Gastrocnemius medialis (tissue), 4 donors: ENCODE measurements around the gene MAPK8. TPM values are rescaled to one million over a fixed set of nuclear protein-coding genes. Genes with fewer than 3 reads are reported as not detected.

ENCODE experiments used
- ATAC-seq, 2 donors: fragments of 150-250 bp; one replicate each; pipeline ENCODE4 v1.9.1; 2016
- DNase-seq, 2 donors: peaks; one replicate each; pipeline ENCODE4 v3.0.0-alpha.2; 2019
- H3K27ac ChIP-seq, 4 donors: fragments of 200-600 bp; sonication (generic); 1 replicate in 1 of 4; 2 replicates in 3 of 4; pipeline ENCODE4 v1.5.1; 2016 to 2018; ENCODE audit warnings: mild to moderate bottlenecking in 2 of 4, moderate library complexity in 1 of 4
- H3K27me3 ChIP-seq, 3 donors: fragments of 200-600 bp; sonication (generic) in 2 of 3; 1 replicate in 1 of 3; 2 replicates in 2 of 3; pipeline versions ENCODE4 v1.5.1 to v1.6.0; 2016 to 2019; ENCODE audit warnings: mild to moderate bottlenecking in 1 of 3, moderate library complexity in 1 of 3
- H3K36me3 ChIP-seq, 2 donors: fragments of 200-600 bp; sonication (generic) in 1 of 2; one replicate each; pipeline ENCODE4 v1.5.1; 2017 to 2018
- H3K4me1 ChIP-seq, 2 donors: fragments of 200-600 bp; sonication (generic) in 1 of 2; one replicate each; pipeline ENCODE4 v1.5.1; 2016 to 2017; ENCODE audit warnings: mild to moderate bottlenecking in 2 of 2
- H3K4me3 ChIP-seq, 4 donors: fragments of 200-600 bp; sonication (generic) in 3 of 4; 1 replicate in 1 of 4; 2 replicates in 3 of 4; pipeline ENCODE4 v1.5.1; 2016 to 2019; ENCODE audit warnings: mild to moderate bottlenecking in 2 of 4
- H3K9me3 ChIP-seq, 3 donors: fragments of 200-600 bp; sonication (generic) in 2 of 3; 1 replicate in 1 of 3; 2 replicates in 2 of 3; pipeline ENCODE4 v1.5.1; 2016 to 2019
- POLR2A ChIP-seq, 2 donors: fragments of 450-650 bp; IDR thresholded peaks; one replicate each; pipeline ENCODE4 v1.6.1; 2017; ENCODE audit warnings: antibody characterized with exemption in 2 of 2, mild to moderate bottlenecking in 2 of 2, moderate library complexity in 2 of 2
- in situ Hi-C, 4 donors: fragments of 200-750 bp; cut with MboI; loops; one replicate each; pipeline versions ENCODE4 v1.15.0 to v1.8.0; 2017; ENCODE audit warnings: low sequenced_read_pairs in 4 of 4
- intact Hi-C: fragments of 100-400 bp; cut with DNase I; formaldehyde crosslinking; loops from one replicate; pipeline ENCODE4 v1.15.1; 2023; ENCODE audit warnings: low total_unique reads
- total RNA-seq, 4 donors: library from RNA; depleted of rRNA; stranded (reverse); fragments of >200 nt; gene quantifications; one replicate each; pipeline versions ENCODE4 v1.1.0 to v1.2.3, GENCODE V29; 2016
- TF ChIP-seq, protein P1 (sequence below), 5 experiments: fragments of 450-650 bp in 3 of 5; fragments of 200-600 bp in 2 of 5; sonication (generic) in 2 of 5; IDR thresholded peaks in 4 of 5; conservative IDR thresholded peaks in 1 of 5; 1 replicate in 4 of 5; 2 replicates in 1 of 5; pipeline ENCODE4 v1.5.1; 2016 to 2019; ENCODE audit warnings: antibody characterized with exemption in 5 of 5, mild to moderate bottlenecking in 3 of 5, moderate library complexity in 3 of 5

Gene MAPK8
- total RNA-seq, 4 donors from 2014 or later: 25.6 to 52.1 (median 35.4) TPM

DNA sequence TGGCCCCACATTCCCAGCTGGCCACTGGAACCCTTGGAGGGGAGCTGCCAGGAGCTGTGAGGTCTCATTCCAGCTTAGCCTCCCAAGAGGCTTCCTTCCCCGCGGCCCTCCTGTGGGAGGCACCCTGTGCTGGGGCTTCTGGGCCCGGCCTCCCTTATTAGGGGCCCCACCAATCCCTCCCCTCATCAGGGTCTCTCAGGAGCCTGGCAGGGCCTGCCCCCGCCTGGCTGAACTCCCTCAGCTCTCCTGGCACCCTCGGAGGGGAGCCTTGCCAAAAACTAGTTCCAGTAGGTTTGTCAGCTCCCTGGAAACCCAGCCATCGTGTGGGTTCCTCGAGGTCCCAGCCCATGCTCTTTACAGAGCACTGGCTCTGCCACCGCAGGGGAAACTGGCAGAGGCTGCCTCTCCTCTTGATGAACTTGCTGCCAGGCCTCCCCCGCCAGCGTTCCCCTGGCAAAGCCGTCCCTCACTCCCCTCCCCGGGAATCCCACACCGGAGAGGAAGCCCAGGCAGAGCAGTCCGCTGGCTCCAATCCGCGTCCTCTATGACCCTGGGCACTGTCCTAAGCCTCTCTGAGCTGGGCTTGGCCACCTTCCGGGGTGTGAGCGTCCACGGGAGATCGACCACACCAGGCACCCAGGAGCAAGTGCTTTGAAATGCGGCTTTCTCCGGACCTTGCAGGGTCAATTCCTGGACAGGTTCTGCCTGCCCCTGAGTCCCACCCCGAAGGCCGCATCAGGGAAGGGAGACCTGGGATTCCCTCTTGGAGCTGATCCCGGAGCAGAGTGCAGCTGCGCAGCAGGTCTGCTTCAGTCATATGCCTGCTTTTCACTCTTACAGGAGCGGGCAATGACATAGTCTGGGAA lies 158.6 kb downstream of the MAPK8 start:
- Histone ChIP-seq H3K9me3 (no peaks in the 10 kb centered on the region), H3K27me3 (no peaks in the 10 kb centered on the region), H3K36me3 (no peaks in the 10 kb centered on the region), H3K4me1 (peaks cover 13% of the 10 kb centered on the region in 2 donors), H3K4me3 (peak overlapping the region; percentile 8 to 37 (median 29)), H3K27ac (no peak overlapping the region)
- in situ Hi-C loops: no loop called here
- ATAC-seq (peak; percentile 44 to 71), DNase-seq (no peak)
- intact Hi-C loops: no loop called here
- TF ChIP-seq POLR2A (IDR thresholded peaks at IDR 0.05): no peak
- TF ChIP-seq, protein P1, sequence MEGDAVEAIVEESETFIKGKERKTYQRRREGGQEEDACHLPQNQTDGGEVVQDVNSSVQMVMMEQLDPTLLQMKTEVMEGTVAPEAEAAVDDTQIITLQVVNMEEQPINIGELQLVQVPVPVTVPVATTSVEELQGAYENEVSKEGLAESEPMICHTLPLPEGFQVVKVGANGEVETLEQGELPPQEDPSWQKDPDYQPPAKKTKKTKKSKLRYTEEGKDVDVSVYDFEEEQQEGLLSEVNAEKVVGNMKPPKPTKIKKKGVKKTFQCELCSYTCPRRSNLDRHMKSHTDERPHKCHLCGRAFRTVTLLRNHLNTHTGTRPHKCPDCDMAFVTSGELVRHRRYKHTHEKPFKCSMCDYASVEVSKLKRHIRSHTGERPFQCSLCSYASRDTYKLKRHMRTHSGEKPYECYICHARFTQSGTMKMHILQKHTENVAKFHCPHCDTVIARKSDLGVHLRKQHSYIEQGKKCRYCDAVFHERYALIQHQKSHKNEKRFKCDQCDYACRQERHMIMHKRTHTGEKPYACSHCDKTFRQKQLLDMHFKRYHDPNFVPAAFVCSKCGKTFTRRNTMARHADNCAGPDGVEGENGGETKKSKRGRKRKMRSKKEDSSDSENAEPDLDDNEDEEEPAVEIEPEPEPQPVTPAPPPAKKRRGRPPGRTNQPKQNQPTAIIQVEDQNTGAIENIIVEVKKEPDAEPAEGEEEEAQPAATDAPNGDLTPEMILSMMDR (IDR thresholded peaks at IDR 0.05 in 4 of 5, conservative IDR thresholded peaks at IDR 0.05 in 1 of 5): no peak

DNA sequence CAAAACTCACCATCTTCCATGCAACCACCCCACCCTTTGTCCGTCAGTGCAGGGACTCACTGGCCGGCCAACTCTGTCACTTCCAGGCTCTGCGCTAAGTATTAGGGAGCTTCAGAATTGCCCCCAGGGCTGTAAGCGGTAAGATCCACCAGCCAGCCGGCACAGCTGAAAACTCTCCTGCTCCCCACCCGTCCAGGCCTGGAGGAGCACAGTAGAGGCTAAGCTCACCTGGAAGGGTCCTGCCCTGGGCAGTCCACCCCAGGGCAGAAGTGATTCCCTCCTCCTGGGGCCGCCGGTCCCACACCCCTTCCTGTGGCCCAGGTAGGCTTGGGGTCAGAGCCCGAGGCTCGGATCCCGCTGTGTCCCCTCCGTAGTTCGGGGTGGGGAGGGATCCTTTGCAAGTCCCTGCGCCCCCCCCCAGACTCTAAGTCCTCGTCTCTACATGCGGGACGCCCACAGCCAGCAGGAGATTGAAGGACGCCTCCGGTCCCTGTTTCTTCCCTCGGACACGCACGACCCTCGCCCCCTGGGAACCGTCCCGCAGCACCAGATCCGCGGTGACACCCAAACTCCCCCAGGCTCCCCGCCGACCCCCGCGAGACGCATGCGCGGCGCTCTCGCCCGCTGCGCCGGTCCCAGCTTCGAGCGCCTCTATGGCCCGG lies 159.5 kb downstream of the MAPK8 start:
- H3K9me3 ChIP-seq: no peaks in the 10 kb centered on the region
- no peaks in the 10 kb centered on the region for H3K27me3 ChIP-seq
- H3K4me3 ChIP-seq: peak overlapping the region in 3 of 4 donors; percentile 26 to 32 (median 29)
- in situ Hi-C loops: no loop called here
- TF ChIP-seq, protein P1 (IDR thresholded peaks at IDR 0.05 in 4 of 5, conservative IDR thresholded peaks at IDR 0.05 in 1 of 5): no peak
- no peak for TF ChIP-seq POLR2A (IDR thresholded peaks at IDR 0.05)
- intact Hi-C loops: no loop called here
- DNase-seq (no peak), ATAC-seq (peak in 1 of 2 donors; percentile 23)
- H3K27ac ChIP-seq: no peak overlapping the region
- H3K36me3 ChIP-seq: no peaks in the 10 kb centered on the region
- peaks cover 13% of the 10 kb centered on the region in 2 donors for H3K4me1 ChIP-seq

DNA sequence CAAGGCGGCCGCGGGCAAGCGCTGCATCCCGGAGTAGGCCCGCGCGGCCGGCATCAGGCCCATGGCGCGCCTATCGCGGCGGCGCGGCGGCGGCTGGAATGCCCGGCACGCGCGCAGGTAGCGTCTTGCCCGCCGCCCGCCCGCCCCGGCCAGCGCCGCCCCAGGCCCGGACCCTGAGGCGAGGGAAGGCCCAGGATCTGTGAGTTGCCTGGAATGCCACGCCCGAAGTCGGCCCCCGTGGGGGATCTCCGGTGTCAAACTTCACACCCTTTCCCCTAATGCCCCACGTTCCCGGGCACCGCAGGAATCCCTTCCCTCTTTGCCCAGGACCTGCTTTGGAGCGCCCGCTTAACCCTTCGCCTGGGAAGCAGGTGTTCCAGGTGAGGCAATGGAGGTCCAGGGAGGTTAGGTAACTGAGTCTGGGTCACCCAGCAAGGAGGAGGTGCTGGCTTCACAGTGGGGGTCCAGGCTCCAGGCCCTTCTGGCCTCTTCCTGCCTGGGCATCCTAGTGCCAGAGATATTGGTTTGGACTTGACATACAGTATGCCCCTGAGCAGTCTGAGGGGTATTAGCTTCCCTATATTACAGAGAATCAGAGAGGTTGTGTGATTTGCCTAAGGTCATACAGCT lies 160.2 kb downstream of the MAPK8 start:
- in situ Hi-C loops: no loop called here
- Histone ChIP-seq H3K27me3 (no peaks in the 10 kb centered on the region), H3K4me3 (no peak overlapping the region), H3K9me3 (no peaks in the 10 kb centered on the region), H3K36me3 (no peaks in the 10 kb centered on the region), H3K4me1 (peaks cover 13% of the 10 kb centered on the region in 2 donors), H3K27ac (no peak overlapping the region)
- DNase-seq (no peak), ATAC-seq (no peak)
- intact Hi-C loops: no loop called here
- TF ChIP-seq, protein P1 (IDR thresholded peaks at IDR 0.05 in 4 of 5, conservative IDR thresholded peaks at IDR 0.05 in 1 of 5): no peak
- TF ChIP-seq POLR2A (IDR thresholded peaks at IDR 0.05): no peak

DNA sequence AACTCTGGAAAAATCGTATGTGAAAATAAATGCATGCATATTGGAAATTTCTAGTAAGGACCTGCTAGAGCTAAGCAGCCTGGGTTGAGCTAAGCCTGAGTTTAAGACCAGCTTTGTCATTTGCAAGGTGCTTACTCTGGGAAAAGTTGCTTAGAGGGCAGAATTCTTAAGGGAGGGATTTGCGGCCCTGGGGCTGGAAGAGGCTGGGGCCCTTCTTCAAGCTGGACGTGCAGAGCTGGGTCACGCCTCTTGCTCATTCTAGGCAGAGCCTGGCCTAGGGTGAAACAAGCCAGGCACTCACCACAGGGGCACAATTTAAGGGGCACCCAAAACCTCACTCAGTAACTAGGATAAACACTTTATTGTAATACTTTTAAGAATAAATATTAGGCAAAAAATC lies 161.2 kb downstream of the MAPK8 start:
- no peak overlapping the region for H3K27ac ChIP-seq
- peaks cover 13% of the 10 kb centered on the region in 2 donors for H3K4me1 ChIP-seq
- intact Hi-C loops (no loop called here), in situ Hi-C loops (no loop called here)
- H3K4me3 ChIP-seq: no peak overlapping the region
- DNase-seq (no peak), ATAC-seq (no peak)
- H3K27me3 ChIP-seq: no peaks in the 10 kb centered on the region
- TF ChIP-seq POLR2A (IDR thresholded peaks at IDR 0.05): no peak
- TF ChIP-seq, protein P1 (IDR thresholded peaks at IDR 0.05 in 4 of 5, conservative IDR thresholded peaks at IDR 0.05 in 1 of 5): no peak
- H3K36me3 ChIP-seq: no peaks in the 10 kb centered on the region
- no peaks in the 10 kb centered on the region for H3K9me3 ChIP-seq
